ENCODE results near the gene TBCC.
"Not testable (repeated sequence)": the region's sequence is repeated elsewhere in the genome, so short reads cannot be mapped to it uniquely, and the experiment has no call there.

Gene TBCC

DNA sequence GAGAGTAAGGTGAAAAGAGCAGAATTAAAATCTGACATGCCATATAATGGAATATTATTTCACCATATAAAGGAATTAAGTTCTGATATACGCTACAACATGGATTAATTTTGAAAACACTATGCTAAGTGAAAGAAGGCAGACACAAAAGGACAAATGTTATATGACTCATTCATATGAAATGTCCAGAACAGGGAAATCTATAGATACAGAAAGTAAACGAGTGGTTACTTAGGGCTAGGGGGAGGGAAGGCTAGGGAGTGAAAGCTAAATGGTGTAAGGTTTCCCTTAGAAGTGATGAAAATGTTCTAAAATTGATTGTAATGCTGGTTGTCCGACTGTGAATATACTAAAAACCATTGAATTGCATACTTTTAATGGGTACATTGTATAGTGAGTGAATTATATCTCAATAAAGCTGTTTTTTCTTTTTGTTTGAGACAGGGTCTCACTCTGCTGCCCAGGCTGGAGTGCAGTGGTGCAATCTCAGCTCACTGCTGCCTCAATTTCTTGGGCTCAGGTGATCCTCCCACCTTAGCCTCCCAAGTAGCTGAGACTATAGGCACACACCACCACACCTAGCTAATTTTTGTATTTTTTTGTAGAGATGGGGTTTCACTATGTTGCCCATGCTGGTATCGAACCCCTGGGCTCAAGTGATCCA lies 31.7 kb downstream of the TBCC start:
- H3K27me3 ChIP-seq (ENCODE audit: control insufficient read depth, insufficient read depth, low read length, poor library complexity, severe bottlenecking): no peaks in the 10 kb centered on the region
- peaks cover 6% of the 10 kb centered on the region for H3K4me1 ChIP-seq (ENCODE audit: control insufficient read depth, insufficient read depth, low read length)
- no peak overlapping the region for H3K27ac ChIP-seq (ENCODE audit: insufficient read depth, low read depth, low read length, poor library complexity, severe bottlenecking)
- no peak overlapping the region for H3K4me3 ChIP-seq (ENCODE audit: insufficient read depth, low read depth, low read length)
- 93 to 94% methylated on average over 3 to 4 of the region's 4 CpGs for WGBS, 2 experiments
- H3K36me3 ChIP-seq (ENCODE audit: control insufficient read depth, insufficient read depth, low read length): no peaks in the 10 kb centered on the region
- no peaks in the 10 kb centered on the region for H3K9me3 ChIP-seq (ENCODE audit: control insufficient read depth, low read length)

DNA sequence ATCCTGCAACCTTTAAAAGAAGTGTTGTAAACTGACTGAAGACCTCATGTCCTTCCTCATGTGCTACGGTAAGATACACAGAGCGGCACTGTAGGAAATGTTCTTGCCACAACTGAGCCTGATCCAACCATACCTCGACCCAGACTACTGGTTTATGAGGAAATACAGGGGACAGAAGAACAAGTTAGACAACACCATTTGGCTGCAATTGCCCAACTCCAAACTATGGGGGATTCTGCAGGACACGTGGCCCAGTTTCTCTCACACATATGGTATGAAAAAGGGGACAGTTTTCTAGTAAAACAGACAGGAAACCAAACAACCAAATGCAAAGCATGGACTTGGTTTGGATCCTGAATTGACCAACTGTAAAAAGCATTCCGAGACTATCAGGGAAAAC lies 34.0 kb downstream of the TBCC start:
- no peaks in the 10 kb centered on the region for H3K27me3 ChIP-seq (ENCODE audit: control insufficient read depth, insufficient read depth, low read length, poor library complexity, severe bottlenecking)
- H3K4me3 ChIP-seq (ENCODE audit: insufficient read depth, low read depth, low read length): no peak overlapping the region
- no peaks in the 10 kb centered on the region for H3K36me3 ChIP-seq (ENCODE audit: control insufficient read depth, insufficient read depth, low read length)
- no peaks in the 10 kb centered on the region for H3K9me3 ChIP-seq (ENCODE audit: control insufficient read depth, low read length)
- peaks cover 6% of the 10 kb centered on the region for H3K4me1 ChIP-seq (ENCODE audit: control insufficient read depth, insufficient read depth, low read length)
- no peak overlapping the region for H3K27ac ChIP-seq (ENCODE audit: insufficient read depth, low read depth, low read length, poor library complexity, severe bottlenecking)
- 96 to 97% methylated on average over 5 of the region's 5 CpGs for WGBS, 2 experiments

DNA sequence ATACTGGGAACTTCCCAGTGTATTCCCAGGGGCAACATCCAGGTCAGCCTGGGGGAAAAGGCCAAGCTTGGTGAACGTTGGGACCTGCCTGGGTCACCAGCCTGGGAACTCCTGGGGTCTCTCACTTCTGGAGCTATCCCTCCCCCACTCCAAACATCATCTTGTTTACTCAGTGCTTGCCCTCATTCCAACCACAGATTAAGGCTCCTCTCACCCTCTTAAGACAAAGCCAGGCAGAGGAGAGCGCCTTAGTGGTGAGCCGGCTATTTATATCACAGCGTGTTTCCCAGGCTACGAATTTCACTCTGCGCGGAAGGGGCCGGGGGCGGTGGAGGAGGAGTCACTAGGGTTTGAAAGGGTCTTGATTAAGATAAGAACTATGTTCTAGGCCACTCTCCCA lies 35.6 kb downstream of the TBCC start:
- H3K4me1 ChIP-seq (ENCODE audit: control insufficient read depth, insufficient read depth, low read length): peaks cover 6% of the 10 kb centered on the region
- WGBS, 2 experiments: 21 to 25% methylated on average over 9 of the region's 9 CpGs
- H3K4me3 ChIP-seq (ENCODE audit: insufficient read depth, low read depth, low read length): no peak overlapping the region
- no peaks in the 10 kb centered on the region for H3K36me3 ChIP-seq (ENCODE audit: control insufficient read depth, insufficient read depth, low read length)
- no peaks in the 10 kb centered on the region for H3K27me3 ChIP-seq (ENCODE audit: control insufficient read depth, insufficient read depth, low read length, poor library complexity, severe bottlenecking)
- H3K9me3 ChIP-seq (ENCODE audit: control insufficient read depth, low read length): no peaks in the 10 kb centered on the region
- peak overlapping the region; percentile 28 for H3K27ac ChIP-seq (ENCODE audit: insufficient read depth, low read depth, low read length, poor library complexity, severe bottlenecking)

DNA sequence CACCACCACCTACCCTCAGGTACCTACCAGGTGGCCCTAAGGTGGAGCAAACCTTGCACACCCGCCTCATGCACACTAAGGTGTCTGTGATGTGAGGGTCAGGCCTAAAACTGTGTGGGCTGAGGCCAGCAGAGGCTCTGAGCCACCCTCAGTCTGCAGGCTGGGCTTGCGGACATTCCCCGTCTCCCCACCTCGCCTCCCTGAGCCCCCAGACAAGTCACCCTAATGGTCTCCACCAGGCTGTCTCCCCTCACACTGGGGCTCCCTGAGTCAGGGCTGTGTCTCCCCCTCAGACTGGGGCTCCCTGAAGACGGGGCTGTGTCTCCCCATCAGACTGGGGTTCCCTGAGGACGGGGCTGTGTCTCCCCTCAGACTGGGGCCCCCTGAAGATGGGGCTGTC lies 36.0 kb downstream of the TBCC start:
- H3K4me3 ChIP-seq (ENCODE audit: insufficient read depth, low read depth, low read length): no peak overlapping the region
- H3K27ac ChIP-seq (ENCODE audit: insufficient read depth, low read depth, low read length, poor library complexity, severe bottlenecking): peak overlapping the region; percentile 28
- H3K4me1 ChIP-seq (ENCODE audit: control insufficient read depth, insufficient read depth, low read length): peaks cover 6% of the 10 kb centered on the region
- WGBS, 2 experiments: 91 to 94% methylated on average over 6 of the region's 6 CpGs
- H3K9me3 ChIP-seq (ENCODE audit: control insufficient read depth, low read length): no peaks in the 10 kb centered on the region
- H3K27me3 ChIP-seq (ENCODE audit: control insufficient read depth, insufficient read depth, low read length, poor library complexity, severe bottlenecking): no peaks in the 10 kb centered on the region
- H3K36me3 ChIP-seq (ENCODE audit: control insufficient read depth, insufficient read depth, low read length): no peaks in the 10 kb centered on the region

DNA sequence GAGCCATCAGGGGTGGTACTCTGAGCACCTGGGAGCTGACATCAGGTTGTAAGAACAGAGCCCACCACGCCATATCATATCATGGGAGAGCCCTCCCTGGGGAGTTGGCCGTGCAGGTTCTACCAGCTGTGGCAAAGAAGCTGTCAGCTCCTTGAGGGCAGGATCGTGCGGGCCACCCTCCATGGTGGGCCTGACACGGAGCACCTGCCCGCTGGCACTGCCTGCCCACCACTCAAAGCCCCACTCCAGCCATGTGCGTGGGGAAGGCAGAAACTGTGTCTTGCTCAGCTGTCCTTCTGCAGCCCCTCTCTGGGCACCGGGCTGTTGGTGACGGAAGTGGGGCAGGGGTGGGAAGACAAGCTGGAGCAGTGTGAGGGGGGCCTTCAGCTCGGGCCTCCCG lies 37.8 kb downstream of the TBCC start:
- WGBS, 2 experiments: 92 to 94% methylated on average over 11 of the region's 11 CpGs
- no peaks in the 10 kb centered on the region for H3K27me3 ChIP-seq (ENCODE audit: control insufficient read depth, insufficient read depth, low read length, poor library complexity, severe bottlenecking)
- H3K36me3 ChIP-seq (ENCODE audit: control insufficient read depth, insufficient read depth, low read length): no peaks in the 10 kb centered on the region
- no peak overlapping the region for H3K27ac ChIP-seq (ENCODE audit: insufficient read depth, low read depth, low read length, poor library complexity, severe bottlenecking)
- no peaks in the 10 kb centered on the region for H3K9me3 ChIP-seq (ENCODE audit: control insufficient read depth, low read length)
- peaks cover 6% of the 10 kb centered on the region for H3K4me1 ChIP-seq (ENCODE audit: control insufficient read depth, insufficient read depth, low read length)
- no peak overlapping the region for H3K4me3 ChIP-seq (ENCODE audit: insufficient read depth, low read depth, low read length)

DNA sequence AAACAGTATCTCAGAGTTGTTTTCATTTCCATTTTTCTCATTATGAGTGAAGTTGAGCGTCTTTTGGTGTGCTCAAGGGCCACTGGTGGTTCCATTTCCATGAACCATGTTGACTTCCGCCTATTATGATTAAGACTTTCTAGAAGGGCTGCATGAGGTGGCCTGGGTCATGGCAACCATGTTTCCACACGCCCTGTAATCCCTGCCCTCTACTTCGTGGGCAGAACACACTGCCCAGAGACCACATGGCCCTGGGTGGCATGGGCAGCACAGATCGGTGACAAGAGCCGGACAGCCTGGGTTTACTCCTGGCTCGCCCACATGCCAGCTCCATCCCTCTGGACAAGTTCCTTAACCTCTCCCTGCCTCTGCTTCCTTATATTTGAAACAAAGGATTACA lies 38.3 kb downstream of the TBCC start:
- Histone ChIP-seq H3K27ac (ENCODE audit: insufficient read depth, low read depth, low read length, poor library complexity, severe bottlenecking) (no peak overlapping the region), H3K4me3 (ENCODE audit: insufficient read depth, low read depth, low read length) (no peak overlapping the region), H3K9me3 (ENCODE audit: control insufficient read depth, low read length) (no peaks in the 10 kb centered on the region), H3K27me3 (ENCODE audit: control insufficient read depth, insufficient read depth, low read length, poor library complexity, severe bottlenecking) (no peaks in the 10 kb centered on the region), H3K36me3 (ENCODE audit: control insufficient read depth, insufficient read depth, low read length) (no peaks in the 10 kb centered on the region), H3K4me1 (ENCODE audit: control insufficient read depth, insufficient read depth, low read length) (peaks cover 6% of the 10 kb centered on the region)
- WGBS, 2 experiments: 95% methylated on average over 7 of the region's 7 CpGs

DNA sequence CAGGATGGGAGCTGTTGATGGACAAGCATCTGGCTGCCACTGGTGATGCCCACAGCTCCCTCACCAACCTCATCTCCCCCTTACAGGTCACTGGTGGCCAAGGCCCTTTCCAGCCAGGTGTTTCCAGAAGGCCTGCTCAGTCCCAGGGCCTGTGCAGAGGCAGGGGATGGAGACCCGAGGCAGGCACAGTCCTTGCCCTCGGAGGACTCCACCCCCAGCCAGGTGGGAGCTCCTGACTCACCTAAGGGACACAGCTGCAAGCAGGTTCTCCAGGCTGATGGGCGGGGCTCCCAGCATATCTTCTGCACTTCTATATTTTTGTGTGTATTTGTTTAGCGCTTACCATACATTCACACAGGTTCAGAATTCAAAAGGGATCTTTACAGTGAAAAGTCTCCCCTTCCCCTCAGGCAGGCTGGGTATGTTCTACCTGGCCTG lies 40.9 kb downstream of the TBCC start:
- Histone ChIP-seq H3K27ac (ENCODE audit: insufficient read depth, low read depth, low read length, poor library complexity, severe bottlenecking) (no peak overlapping the region), H3K4me1 (ENCODE audit: control insufficient read depth, insufficient read depth, low read length) (no peaks in the 10 kb centered on the region), H3K4me3 (ENCODE audit: insufficient read depth, low read depth, low read length) (no peak overlapping the region), H3K9me3 (ENCODE audit: control insufficient read depth, low read length) (no peaks in the 10 kb centered on the region), H3K36me3 (ENCODE audit: control insufficient read depth, insufficient read depth, low read length) (no peaks in the 10 kb centered on the region), H3K27me3 (ENCODE audit: control insufficient read depth, insufficient read depth, low read length, poor library complexity, severe bottlenecking) (no peaks in the 10 kb centered on the region)
- WGBS, 2 experiments: 88 to 89% methylated on average over 3 to 4 of the region's 4 CpGs

DNA sequence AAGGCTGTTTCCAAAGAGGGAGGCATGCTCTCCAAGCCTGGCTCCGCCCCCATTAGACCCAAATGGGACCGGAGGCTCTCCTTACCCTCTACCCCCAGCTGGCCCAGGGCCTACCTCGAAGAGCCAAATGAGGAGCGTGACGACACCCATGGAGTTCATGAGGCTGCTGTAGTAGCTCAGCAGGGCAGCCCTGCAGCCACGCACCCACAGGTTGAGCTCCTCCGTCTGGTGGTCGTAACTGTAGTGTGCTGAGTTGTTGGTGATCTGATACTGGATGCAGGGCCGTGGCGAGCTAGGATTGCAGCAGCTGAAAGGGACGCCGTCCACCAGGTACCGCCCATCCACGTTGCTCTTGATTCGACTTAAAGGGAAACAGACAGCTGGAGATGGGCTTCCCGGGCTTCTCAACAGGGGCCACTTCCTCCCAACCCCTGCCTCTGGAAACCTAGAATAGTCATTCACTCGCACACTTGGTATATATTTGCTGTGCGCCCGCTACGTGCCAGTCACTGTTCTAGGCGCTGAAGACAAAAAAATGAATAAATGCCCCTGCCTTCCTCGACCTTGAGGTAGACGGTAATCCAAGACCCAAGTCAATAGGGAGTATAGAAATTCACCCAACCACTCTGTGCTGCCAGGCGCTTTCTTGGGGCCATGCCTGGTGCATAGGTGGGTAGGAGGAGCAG lies 41.5 kb downstream of the TBCC start:
- no peak overlapping the region for H3K4me3 ChIP-seq (ENCODE audit: insufficient read depth, low read depth, low read length)
- 73% methylated on average over 23 to 24 of the region's 24 CpGs for WGBS, 2 experiments

DNA sequence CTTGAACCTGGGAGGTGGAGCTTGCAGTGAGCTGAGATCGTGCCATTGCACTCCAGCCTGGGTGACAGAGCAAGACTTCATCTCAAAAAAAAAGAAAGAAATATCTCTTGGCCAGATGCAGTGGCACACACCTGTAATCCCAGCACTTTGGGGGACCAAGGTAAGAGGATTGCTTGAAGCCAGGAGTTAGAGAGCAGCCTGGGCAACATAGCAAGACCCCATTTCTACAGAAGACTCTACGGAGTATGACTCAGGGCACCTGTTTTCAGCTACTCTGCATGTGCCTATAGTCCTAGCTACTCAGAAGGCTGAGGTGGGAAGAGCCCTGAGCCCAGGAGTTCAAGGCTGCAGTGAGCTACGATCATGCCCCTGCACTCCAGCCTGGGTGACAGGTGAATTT lies 43.1 kb downstream of the TBCC start:
- H3K27me3 ChIP-seq (ENCODE audit: control insufficient read depth, insufficient read depth, low read length, poor library complexity, severe bottlenecking); H3K4me3 ChIP-seq (ENCODE audit: insufficient read depth, low read depth, low read length); H3K27ac ChIP-seq (ENCODE audit: insufficient read depth, low read depth, low read length, poor library complexity, severe bottlenecking); H3K36me3 ChIP-seq (ENCODE audit: control insufficient read depth, insufficient read depth, low read length); H3K9me3 ChIP-seq (ENCODE audit: control insufficient read depth, low read length); H3K4me1 ChIP-seq (ENCODE audit: control insufficient read depth, insufficient read depth, low read length): not testable (repeated sequence)
- 89 to 94% methylated on average over 3 of the region's 3 CpGs for WGBS, 2 experiments

More for the DNA sequence above, 41.5 kb downstream of the TBCC start:
- no peaks in the 10 kb centered on the region for H3K27me3 ChIP-seq (ENCODE audit: control insufficient read depth, insufficient read depth, low read length, poor library complexity, severe bottlenecking)
- no peaks in the 10 kb centered on the region for H3K4me1 ChIP-seq (ENCODE audit: control insufficient read depth, insufficient read depth, low read length)
- no peak overlapping the region for H3K27ac ChIP-seq (ENCODE audit: insufficient read depth, low read depth, low read length, poor library complexity, severe bottlenecking)
- no peaks in the 10 kb centered on the region for H3K36me3 ChIP-seq (ENCODE audit: control insufficient read depth, insufficient read depth, low read length)
- H3K9me3 ChIP-seq (ENCODE audit: control insufficient read depth, low read length): no peaks in the 10 kb centered on the region

DNA sequence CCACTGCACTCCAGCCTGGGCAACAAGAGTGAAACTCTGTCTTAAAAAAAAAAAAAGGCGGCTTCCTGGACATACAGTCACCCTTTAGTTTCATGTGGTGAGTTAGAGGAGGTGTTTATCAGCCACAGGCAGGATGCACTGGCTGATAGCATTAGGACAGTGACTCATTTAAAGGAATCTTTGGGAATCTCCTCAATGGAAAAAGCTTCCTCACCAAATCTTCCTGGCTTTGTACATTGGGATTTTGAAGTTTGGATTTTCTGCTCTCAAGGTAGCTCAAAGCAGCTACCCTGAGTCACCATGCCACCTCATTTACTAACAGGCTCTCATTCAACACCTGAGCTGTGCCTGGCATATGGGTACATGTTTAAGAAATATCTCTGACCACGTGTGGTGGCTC lies 43.7 kb downstream of the TBCC start:
- no peak overlapping the region for H3K4me3 ChIP-seq (ENCODE audit: insufficient read depth, low read depth, low read length)
- no peaks in the 10 kb centered on the region for H3K9me3 ChIP-seq (ENCODE audit: control insufficient read depth, low read length)
- no peak overlapping the region for H3K27ac ChIP-seq (ENCODE audit: insufficient read depth, low read depth, low read length, poor library complexity, severe bottlenecking)
- 62 to 80% methylated on average over 2 of the region's 2 CpGs for WGBS, 2 experiments
- no peaks in the 10 kb centered on the region for H3K4me1 ChIP-seq (ENCODE audit: control insufficient read depth, insufficient read depth, low read length)
- no peaks in the 10 kb centered on the region for H3K36me3 ChIP-seq (ENCODE audit: control insufficient read depth, insufficient read depth, low read length)
- H3K27me3 ChIP-seq (ENCODE audit: control insufficient read depth, insufficient read depth, low read length, poor library complexity, severe bottlenecking): no peaks in the 10 kb centered on the region
